CD4-positive, alpha-beta T cell treated with Interleukin-1 beta for 1 hour (primary cell): ENCODE results near the gene RRP15.

Experiments
- DNase-seq, 2 donors: peaks; one replicate each; pipeline ENCODE4 v3.0.0-alpha.2; 2020 to 2022

The RRP15 gene

GRCh38 chr1:218364028-218364710 lies 79.1 kb downstream of the RRP15 start:
- no peak for DNase-seq

DNA sequence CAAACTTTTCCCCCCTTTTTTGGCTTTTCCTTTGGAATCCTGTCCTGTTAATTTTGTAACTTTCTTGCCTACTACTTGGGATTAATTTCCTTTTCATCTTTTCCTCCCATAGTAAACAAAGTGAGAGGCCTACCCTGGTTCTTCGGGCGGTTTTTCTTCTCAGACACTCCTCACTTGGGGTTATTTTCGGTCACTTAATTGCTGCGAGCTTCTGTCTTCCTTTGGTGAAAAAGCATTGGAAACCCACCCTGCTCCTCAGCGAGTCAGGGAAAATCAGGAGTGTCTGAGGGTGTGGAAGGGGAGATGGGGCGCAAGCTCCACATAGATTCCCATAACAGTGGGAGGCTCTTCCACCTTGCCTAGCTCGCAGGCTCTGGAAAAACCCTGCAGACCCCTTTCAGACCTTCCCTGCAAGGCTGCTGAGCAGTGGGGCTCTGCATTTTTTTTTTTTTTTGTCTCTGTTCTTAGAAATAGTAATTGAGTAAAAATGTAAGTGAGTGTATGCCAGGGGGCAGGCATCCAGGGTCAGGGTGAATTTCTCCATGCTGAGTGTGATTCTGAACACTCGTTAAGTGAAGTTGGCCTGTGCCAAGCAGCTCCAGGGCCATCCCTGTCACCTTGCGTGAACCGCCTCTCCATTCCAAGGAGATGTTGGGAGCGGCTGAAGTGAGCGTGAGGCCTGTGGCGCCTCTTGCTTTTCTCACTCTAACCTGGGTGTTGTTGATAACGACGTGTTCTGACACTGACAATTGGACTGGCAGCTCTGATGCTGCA lies 80.3 kb downstream of the RRP15 start:
- DNase-seq, result no peak

DNA sequence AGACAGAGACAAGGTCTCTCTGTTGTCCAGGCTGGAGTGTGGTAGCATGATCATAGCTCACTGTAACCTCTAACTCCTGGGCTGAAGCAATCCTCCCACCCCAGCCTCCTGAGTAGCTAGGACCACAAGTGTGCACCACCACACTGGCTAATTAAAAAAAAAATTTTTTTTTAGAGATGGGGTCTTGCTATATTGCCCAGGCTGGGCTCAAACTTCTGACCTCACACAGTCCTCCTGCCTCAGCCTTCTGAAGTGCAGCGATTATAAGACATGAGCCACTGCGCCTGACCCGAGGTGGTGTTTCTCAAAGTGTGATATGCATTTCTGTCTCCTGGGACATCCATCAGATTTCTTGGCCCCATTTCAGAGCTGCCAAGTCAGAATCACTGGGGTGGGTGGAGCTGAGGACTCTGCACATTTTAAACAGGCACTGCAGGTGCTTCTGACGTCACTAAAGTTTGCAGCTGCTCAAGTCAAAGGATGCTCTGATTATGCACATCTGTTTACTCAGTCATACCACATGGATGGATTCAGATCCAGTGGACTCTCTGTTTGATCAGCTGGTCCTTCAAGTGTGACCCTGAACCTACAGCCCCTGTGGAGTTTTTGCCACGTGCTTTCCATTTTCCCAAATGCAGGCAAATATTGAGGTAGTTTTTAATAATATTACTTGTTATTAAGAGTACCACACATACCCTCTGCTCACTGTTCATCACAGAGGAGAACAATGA lies 81.4 kb downstream of the RRP15 start:
- no peak for DNase-seq

GRCh38 chr1:218367118-218367517 lies 82.0 kb downstream of the RRP15 start:
- no peak for DNase-seq

DNA sequence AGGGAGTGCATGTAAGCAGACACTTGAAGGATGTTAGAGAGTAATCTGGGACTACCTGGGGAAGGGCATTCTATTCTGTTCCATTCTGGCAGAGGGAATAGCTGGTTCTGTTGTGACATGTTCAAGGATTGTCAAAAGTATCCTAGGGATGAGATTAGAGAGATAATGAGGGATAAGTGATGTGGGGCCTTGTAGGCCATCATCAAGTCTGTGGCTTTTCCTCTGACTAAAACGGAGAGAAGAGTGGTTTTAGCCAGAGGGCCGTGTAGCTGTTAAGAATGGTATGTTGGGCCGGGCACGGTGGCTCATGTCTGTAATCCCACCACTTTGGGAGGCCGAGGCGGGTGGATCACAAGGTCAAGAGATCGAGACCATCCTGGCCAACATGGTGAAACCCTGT lies 83.6 kb downstream of the RRP15 start:
- DNase-seq, result no peak

DNA sequence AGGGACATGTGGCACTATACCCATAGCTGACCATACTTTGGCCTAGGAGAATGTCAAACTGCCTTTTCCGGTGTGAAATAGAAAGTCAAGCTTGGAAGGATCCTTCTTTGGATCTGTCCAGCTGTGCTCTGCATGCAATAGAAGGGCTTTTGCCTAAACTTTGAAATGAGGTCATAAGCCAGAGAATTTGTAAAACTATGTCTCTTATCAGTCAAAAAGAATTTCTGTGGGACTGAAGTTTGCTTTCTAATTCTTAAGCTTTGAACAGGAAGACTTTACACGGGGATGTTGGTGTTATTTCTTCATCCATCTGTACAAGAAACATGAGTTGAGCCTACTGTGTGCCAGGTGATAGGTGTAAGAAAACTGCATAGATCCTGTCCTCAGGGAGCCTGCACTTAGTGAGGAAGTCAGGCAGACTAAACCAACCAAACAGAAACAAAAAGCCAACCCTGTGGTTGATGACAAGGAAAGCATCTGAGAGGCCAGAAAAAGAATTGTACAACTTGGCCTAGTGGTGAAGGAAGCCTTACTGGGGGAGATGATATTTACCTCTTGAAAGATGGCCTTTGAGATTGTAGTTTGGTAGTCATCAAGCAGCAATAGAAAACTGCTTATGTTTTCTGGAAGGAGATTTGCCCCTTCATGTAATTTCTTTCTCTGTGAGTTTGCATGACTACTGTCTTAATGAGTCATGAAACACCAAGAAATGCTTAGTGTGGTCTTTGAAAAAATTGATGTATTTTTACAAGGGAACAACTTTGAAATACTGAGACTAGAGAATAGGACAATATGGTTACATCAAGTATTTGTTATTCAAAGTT lies 84.8 kb downstream of the RRP15 start:
- DNase-seq, result no peak

DNA sequence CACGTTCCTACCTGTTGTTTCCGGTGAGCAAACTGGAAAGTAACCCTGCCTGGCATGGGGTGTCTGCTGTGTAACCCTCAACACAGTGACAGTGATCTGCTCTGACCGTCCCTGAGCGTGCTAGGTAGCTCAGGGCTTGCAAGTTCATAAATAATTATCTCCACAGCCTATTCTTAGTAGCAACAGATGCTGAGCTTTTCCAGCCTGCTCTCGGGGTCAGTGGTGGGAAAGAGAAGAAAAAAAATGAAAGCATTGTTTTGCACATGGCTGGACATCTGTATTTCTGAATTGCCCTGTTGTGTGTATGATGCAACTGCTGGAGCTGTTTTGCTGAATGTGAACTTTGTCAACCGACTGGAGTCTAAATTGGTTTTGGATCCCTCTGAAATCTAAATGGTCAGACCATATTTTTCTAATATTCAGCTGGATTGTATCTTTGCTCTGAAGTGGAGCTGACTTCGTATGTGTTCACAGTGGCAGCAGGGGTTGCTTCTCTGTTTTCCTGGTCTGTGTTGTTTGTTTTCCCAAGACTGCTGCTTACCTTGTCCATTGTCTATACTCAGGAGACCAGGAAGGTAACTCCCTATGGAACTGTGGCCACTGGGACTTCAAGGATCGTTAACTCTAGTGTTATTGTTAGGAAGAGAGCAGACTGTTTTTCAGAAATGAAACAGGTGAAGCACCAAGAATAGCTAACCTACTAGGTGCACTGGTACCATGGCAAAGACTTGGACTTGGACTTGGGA lies 87.0 kb downstream of the RRP15 start:
- DNase-seq, result no peak

GRCh38 chr1:218374401-218375353 lies 89.6 kb downstream of the RRP15 start:
- DNase-seq, result no peak

GRCh38 chr1:218376722-218377121 lies 91.6 kb downstream of the RRP15 start:
- no peak for DNase-seq

DNA sequence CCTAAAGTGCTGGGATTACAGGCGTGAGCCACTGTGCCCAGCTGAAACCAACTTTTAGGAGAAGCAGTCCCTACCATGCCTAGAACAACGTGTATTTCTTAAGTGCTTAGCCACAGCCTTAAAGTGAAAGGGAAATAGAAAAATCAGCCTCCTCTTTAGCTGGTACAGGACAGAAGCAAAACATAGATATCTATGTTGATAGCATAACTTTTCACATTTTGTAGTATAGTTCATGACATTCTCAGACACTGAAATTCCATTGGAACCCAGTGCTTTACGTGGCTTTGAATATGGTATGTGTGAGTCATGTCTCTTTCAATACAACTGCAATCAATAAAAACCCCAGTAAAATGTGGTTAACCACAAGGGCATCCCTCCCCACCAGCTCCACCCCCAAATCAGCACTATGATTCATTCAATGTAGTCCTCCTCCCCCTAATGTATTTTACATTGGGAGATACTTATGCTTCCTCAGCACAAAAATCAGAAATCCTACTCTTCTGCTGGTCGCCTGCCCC lies 92.1 kb downstream of the RRP15 start:
- DNase-seq, result peak; percentile 12 to 32

GRCh38 chr1:218380125-218380977 lies 95.3 kb downstream of the RRP15 start:
- DNase-seq, result no peak

DNA sequence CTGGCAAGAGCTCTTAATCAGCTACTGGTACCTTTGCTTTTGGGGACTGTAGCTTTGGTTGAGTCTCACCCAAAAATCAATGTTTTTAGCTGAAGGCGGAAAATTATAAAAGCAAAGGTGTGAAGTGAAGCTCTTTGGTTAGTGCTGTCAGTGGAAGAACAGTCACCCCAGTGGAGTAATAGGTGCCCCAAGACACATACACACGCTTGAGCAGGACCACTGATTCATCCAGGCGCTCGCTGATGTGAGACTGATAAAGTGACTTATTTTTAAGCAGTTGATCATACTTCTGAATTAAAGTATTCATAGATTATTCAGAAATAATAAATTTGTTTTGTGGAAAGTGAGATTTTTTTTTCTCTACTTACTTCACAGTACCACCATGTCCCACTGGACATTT lies 97.2 kb downstream of the RRP15 start:
- no peak for DNase-seq

DNA sequence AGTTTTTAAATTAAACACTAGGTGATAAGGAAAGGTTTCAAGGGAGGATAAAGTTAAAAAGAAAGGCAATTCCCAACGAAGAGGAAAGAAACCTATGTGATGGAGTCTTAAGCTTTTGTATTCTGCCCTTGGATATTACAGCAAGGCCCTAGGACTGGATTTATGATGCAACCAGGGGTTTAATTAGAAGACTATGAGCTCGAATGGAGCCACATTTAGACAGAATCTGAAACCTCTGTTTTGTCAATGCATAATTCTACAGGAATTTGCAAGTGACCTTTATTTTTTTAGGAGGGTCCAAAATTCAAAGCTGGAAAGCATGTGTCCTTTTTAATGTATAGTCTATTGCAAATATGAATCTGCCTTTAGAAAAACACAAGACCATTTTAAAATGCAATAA lies 98.0 kb downstream of the RRP15 start:
- DNase-seq, result no peak

- DNase-seq, result no peak
Measured at GRCh38 chr1:218383681-218384080, 98.6 kb downstream of the RRP15 start.

DNA sequence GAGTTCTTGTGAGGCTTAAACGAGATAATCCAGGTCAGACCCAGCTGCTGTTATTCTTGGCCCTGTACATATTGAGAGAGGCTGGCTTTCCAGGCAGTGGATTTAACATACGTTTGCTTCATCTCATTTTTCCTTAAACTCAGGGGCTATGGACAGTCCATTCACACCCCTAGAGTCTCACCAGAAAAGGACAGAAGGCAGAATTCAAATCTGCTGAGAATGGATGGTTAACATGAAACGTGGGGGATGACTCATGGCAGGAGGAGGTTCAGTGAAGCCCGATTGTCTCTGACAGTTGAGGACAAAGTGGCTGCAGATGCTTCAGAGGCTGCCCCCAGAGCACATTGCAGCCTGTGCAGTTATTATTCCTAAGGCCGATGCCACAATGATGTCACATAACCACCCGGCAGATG lies 99.5 kb downstream of the RRP15 start:
- no peak for DNase-seq
